HepG2 (cell line): Measurements from ENCODE around the gene GTF3A.

Experiments used
- EZH2 ChIP-seq: conservative IDR thresholded peaks from 2 replicates; pipeline ENCODE4 v1.6.1; 2012; ENCODE audit warnings: mild to moderate bottlenecking, low read depth, low read length, moderate library complexity
- RNF2 ChIP-seq: fragments of 450-650 bp; conservative IDR thresholded peaks from 2 replicates; pipeline ENCODE4 v1.6.1; 2016; ENCODE audit warnings: low read depth
- SNAPC2 ChIP-seq: sonication (generic); formaldehyde crosslinking; IDR thresholded peaks from 2 replicates; pipeline ENCODE4 v1.8.1; 2022; ENCODE audit warnings: mild to moderate bottlenecking, missing genetic modification reagents
- SRF ChIP-seq: IDR thresholded peaks from 2 replicates; pipeline ENCODE4 v1.6.1; 2011; ENCODE audit warnings: mild to moderate bottlenecking, low read depth, low read length, moderate library complexity
- TCF7L2 ChIP-seq: IDR thresholded peaks from 2 replicates; pipeline ENCODE4 v1.6.1; 2011; ENCODE audit warnings: mild to moderate bottlenecking, low read depth, low read length, moderate library complexity
- TP53 ChIP-seq: sonication (generic); formaldehyde crosslinking; conservative IDR thresholded peaks from 2 replicates; pipeline ENCODE4 v1.4.0; 2020; ENCODE audit warnings: missing genetic modification reagents
- ZNF274 ChIP-seq: sonication (generic); formaldehyde crosslinking; IDR thresholded peaks from 2 replicates; pipeline ENCODE4 v1.5.1; 2020; ENCODE audit warnings: mild to moderate bottlenecking, missing genetic modification reagents
- ZNF570 ChIP-seq: sonication (generic); formaldehyde crosslinking; IDR thresholded peaks from 2 replicates; pipeline ENCODE4 v1.4.0; 2020; ENCODE audit warnings: mild to moderate bottlenecking, missing genetic modification reagents, borderline replicate concordance
- TF ChIP-seq, protein P1 (sequence below): sonication (generic); formaldehyde crosslinking; IDR thresholded peaks from 2 replicates; pipeline ENCODE4 v1.4.0; 2020; ENCODE audit warnings: missing genetic modification reagents
- TF ChIP-seq, protein P2 (sequence below): sonication (generic); formaldehyde crosslinking; IDR thresholded peaks from 2 replicates; pipeline ENCODE4 v1.8.1; 2022; ENCODE audit warnings: mild to moderate bottlenecking, missing genetic modification reagents
- TF ChIP-seq, protein P3 (sequence below): sonication (generic); formaldehyde crosslinking; IDR thresholded peaks from 2 replicates; pipeline ENCODE4 v1.5.0; 2020; ENCODE audit warnings: mild to moderate bottlenecking, missing genetic modification reagents, moderate library complexity
- TF ChIP-seq, protein P4 (sequence below): fragments of 450-650 bp; IDR thresholded peaks from 2 replicates; pipeline ENCODE4 v1.6.1; 2017; ENCODE audit warnings: mild to moderate bottlenecking

DNA sequence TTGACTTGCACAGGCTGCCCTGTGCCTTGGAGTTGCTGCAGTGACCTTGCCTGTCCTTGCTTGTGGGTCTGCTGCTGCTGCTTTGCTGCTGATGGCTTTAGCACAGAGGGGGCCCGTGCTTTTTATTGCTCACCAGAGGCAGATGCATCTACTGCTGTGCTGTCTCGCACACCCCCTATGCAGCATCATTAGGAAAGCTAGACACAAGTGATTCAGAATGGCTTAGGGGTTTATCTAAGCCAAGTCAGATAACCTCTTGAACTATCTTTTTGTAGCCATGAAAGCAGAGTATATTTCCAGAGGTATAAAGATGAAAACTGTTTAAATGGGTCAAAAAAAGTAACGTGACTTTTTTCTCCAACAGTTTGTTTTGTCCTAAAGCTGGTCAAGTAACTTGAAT is 7.8 kb downstream of the GTF3A start:
- TF ChIP-seq SNAPC2 (CRISPR knock-in tag) (no peak), EZH2 (no peak), TCF7L2 (no peak), SRF (no peak), ZNF274 (no peak), ZNF570 (CRISPR knock-in tag) (no peak), TP53 (CRISPR knock-in tag) (no peak), RNF2 (no peak)
- TF ChIP-seq, protein P1, sequence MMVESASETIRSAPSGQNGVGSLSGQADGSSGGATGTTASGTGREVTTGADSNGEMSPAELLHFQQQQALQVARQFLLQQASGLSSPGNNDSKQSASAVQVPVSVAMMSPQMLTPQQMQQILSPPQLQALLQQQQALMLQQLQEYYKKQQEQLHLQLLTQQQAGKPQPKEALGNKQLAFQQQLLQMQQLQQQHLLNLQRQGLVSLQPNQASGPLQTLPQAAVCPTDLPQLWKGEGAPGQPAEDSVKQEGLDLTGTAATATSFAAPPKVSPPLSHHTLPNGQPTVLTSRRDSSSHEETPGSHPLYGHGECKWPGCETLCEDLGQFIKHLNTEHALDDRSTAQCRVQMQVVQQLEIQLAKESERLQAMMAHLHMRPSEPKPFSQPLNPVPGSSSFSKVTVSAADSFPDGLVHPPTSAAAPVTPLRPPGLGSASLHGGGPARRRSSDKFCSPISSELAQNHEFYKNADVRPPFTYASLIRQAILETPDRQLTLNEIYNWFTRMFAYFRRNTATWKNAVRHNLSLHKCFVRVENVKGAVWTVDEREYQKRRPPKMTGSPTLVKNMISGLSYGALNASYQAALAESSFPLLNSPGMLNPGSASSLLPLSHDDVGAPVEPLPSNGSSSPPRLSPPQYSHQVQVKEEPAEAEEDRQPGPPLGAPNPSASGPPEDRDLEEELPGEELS (CRISPR knock-in tag) = no peak
- TF ChIP-seq, protein P2, sequence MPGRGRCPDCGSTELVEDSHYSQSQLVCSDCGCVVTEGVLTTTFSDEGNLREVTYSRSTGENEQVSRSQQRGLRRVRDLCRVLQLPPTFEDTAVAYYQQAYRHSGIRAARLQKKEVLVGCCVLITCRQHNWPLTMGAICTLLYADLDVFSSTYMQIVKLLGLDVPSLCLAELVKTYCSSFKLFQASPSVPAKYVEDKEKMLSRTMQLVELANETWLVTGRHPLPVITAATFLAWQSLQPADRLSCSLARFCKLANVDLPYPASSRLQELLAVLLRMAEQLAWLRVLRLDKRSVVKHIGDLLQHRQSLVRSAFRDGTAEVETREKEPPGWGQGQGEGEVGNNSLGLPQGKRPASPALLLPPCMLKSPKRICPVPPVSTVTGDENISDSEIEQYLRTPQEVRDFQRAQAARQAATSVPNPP (CRISPR knock-in tag) = no peak
- TF ChIP-seq, protein P3, sequence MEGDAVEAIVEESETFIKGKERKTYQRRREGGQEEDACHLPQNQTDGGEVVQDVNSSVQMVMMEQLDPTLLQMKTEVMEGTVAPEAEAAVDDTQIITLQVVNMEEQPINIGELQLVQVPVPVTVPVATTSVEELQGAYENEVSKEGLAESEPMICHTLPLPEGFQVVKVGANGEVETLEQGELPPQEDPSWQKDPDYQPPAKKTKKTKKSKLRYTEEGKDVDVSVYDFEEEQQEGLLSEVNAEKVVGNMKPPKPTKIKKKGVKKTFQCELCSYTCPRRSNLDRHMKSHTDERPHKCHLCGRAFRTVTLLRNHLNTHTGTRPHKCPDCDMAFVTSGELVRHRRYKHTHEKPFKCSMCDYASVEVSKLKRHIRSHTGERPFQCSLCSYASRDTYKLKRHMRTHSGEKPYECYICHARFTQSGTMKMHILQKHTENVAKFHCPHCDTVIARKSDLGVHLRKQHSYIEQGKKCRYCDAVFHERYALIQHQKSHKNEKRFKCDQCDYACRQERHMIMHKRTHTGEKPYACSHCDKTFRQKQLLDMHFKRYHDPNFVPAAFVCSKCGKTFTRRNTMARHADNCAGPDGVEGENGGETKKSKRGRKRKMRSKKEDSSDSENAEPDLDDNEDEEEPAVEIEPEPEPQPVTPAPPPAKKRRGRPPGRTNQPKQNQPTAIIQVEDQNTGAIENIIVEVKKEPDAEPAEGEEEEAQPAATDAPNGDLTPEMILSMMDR (CRISPR knock-in tag) = no peak
- TF ChIP-seq, protein P4, sequence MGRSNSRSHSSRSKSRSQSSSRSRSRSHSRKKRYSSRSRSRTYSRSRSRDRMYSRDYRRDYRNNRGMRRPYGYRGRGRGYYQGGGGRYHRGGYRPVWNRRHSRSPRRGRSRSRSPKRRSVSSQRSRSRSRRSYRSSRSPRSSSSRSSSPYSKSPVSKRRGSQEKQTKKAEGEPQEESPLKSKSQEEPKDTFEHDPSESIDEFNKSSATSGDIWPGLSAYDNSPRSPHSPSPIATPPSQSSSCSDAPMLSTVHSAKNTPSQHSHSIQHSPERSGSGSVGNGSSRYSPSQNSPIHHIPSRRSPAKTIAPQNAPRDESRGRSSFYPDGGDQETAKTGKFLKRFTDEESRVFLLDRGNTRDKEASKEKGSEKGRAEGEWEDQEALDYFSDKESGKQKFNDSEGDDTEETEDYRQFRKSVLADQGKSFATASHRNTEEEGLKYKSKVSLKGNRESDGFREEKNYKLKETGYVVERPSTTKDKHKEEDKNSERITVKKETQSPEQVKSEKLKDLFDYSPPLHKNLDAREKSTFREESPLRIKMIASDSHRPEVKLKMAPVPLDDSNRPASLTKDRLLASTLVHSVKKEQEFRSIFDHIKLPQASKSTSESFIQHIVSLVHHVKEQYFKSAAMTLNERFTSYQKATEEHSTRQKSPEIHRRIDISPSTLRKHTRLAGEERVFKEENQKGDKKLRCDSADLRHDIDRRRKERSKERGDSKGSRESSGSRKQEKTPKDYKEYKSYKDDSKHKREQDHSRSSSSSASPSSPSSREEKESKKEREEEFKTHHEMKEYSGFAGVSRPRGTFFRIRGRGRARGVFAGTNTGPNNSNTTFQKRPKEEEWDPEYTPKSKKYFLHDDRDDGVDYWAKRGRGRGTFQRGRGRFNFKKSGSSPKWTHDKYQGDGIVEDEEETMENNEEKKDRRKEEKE = no peak
